ENCODE results near the gene RGS3. TPM values are rescaled to one million over a fixed set of nuclear protein-coding genes. Genes with fewer than 3 reads are reported as not detected.

RGS3 gene
- total and polyA plus RNA-seq, 2 of the 13 experiments (the other 11 are each of a cell fraction or from before 2014, with no cell fraction given): 17.1 to 28.8 TPM

DNA sequence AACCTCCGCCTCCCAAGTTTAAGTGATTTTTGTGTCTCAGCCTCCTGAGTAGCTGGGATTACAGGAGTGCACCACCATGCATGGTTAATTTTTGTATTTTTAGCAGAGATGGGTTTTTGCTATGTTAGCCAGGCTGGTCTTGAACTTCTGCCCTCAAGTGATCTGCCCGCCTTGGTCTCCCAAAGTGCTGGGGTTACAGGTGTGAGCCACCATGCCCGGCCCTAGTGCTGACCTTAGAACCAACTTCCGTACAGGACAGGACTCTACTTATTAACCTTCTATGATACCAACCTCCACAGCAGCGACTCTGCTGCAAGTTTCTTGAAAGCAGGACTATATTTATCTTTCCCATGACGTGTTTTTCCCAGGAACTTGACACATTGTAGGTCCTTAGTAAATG, 176.9 kb downstream of the RGS3 start (continued):
- TF ChIP-seq, protein P1, sequence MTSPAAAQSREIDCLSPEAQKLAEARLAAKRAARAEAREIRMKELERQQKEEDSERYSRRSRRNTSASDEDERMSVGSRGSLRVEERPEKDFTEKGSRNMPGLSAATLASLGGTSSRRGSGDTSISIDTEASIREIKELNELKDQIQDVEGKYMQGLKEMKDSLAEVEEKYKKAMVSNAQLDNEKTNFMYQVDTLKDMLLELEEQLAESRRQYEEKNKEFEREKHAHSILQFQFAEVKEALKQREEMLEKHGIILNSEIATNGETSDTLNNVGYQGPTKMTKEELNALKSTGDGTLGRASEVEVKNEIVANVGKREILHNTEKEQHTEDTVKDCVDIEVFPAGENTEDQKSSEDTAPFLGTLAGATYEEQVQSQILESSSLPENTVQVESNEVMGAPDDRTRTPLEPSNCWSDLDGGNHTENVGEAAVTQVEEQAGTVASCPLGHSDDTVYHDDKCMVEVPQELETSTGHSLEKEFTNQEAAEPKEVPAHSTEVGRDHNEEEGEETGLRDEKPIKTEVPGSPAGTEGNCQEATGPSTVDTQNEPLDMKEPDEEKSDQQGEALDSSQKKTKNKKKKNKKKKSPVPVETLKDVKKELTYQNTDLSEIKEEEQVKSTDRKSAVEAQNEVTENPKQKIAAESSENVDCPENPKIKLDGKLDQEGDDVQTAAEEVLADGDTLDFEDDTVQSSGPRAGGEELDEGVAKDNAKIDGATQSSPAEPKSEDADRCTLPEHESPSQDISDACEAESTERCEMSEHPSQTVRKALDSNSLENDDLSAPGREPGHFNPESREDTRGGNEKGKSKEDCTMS (CRISPR knock-in tag; conservative IDR thresholded peaks at IDR 0.05): no peak
- no peak for TF ChIP-seq ZNF12 (CRISPR knock-in tag; IDR thresholded peaks at IDR 0.05)

DNA sequence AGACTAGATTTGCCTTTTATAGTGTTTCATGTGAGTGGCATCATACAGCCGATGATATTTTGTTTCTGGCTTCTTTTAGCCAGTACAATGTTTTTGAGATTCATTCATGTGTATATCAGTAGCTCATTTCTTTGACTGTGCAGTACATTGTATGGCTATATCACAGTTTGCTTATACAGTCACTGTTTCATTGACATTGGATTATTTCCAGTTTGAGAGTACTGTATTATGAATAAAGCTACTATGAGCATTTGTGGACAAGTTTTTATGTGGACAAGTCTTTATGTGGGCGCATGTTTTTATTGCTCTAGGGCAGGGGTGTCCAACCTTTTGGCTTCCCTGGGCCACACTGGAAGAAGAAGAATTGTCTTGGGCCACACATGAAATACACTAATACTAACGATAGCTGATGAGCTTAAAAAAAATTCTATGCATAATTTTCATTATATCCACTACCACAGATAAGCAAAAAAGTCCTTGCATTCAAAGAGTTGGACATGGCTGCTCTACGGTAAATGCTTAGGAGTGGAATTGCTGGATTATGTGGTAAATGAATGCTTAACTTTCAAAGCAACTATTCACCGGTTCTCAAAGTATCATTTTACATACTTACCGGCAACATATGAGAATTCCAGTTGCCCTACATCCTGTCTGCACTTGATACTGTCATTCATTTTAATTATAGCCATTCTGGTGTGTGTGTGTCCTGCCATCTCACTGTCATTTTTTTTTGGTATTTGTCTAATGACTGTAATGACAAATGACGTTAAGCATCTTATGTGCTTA, 177.8 kb downstream of the RGS3 start:
- Histone ChIP-seq H4K20me1 (ENCODE audit: insufficient read depth, low read length) (no peaks in the 10 kb centered on the region), H3K4me3 (replicated peaks in 1 of 3; ENCODE audit: insufficient read depth in 1 of 3, low read depth in 2 of 3, low read length in 3 of 3) (no peak overlapping the region), H3K79me2 (ENCODE audit: insufficient read depth, low read length) (no peaks in the 10 kb centered on the region), H3K27ac (ENCODE audit: extremely low read length, insufficient read depth, low read length) (no peak overlapping the region), H3K4me1 (ENCODE audit: insufficient read depth, low read length) (peaks cover 23% of the 10 kb centered on the region), H3K9ac (ENCODE audit: insufficient read depth, low read depth, low read length) (no peak overlapping the region), H3K9me3 (ENCODE audit: low read length) (no peaks in the 10 kb centered on the region), H2AFZ (ENCODE audit: low read length) (no peak overlapping the region), H3K36me3 (replicated peaks in 1 of 2; ENCODE audit: control insufficient read depth in 1 of 2, insufficient read depth in 2 of 2, low read length in 2 of 2) (no peaks in the 10 kb centered on the region), H3K27me3 (ENCODE audit: control insufficient read depth in 1 of 2, insufficient read depth in 2 of 2, low read length in 2 of 2) (no peaks in the 10 kb centered on the region; a peak in 2 of 5 replicates), H3K4me2 (ENCODE audit: low read depth, low read length) (no peak overlapping the region)
- DNase-seq (ENCODE audit: low spot score) (no peak), FAIRE-seq (no peak), ATAC-seq (no peak)
- intact Hi-C loops (cut with micrococcal nuclease; ENCODE audit: unreplicated experiment): no loop called here
- in situ Hi-C loops (cut with HindIII; ENCODE audit: extremely low pct_ligation_motif_present, low pct_unique_long_range_greater_than_20kb): no loop called here
- POLR2A ChIA-PET: interaction anchor here (1.0 kb wide), 1 partner anchor 9 kb away, joined by 3 read pairs; no protein-coding TSS in a partner anchor
- CTCF ChIA-PET (ENCODE audit: low intra/inter-chr PET ratio, low total read pairs): no interaction called here
- BruUV-seq (replicated peaks): no TSS peak
- 39% methylated on average over 7 of the region's 7 CpGs for WGBS (ENCODE audit: low lambda C conversion rate)
- TF ChIP-seq ZNF7 (CRISPR knock-in tag; IDR thresholded peaks at IDR 0.05) (peak; percentile 86), ZNF431 (CRISPR knock-in tag; IDR thresholded peaks at IDR 0.05; ENCODE audit: borderline replicate concordance, low read depth) (no peak), HNRNPL (IDR thresholded peaks at IDR 0.05; ENCODE audit: low read depth, low read length) (no peak)
